ENCODE measurements around the gene MESD. TPM values are rescaled to one million over a fixed set of nuclear protein-coding genes. Genes with fewer than 3 reads are reported as not detected.

Gene MESD
- total RNA-seq (2022; extraction: Qiagen RNA extraction; ENCODE audit: low read depth) = 37.0 to 41.9 TPM (median 38.5 TPM) in 5 replicates

GRCh38 chr15:80989518-80990478 lies at the start of gene MESD:
TSS of gene MESD (minus strand) at chr15:80989819. CDS start at chr15:80989791, 28 bp downstream.

GRCh38 chr15:81000624-81001151 lies 11.1 kb upstream of the MESD start, which contains the start of gene TLNRD1:
TSS of gene TLNRD1 (plus strand) at chr15:81000923. CDS start at chr15:81002272, 1,349 bp downstream.

Other genes with a start within 250 kb of the MESD start
- 0.82 to 1.8 TPM (median 1.2 TPM) in 5 replicates for gene CEMIP, start 210.4 kb downstream of the MESD start, total RNA-seq (2022; extraction: Qiagen RNA extraction; ENCODE audit: low read depth)
- 10.5 to 23.2 TPM (median 19.2 TPM) in 5 replicates for gene TLNRD1, start 11.1 kb upstream of the MESD start, total RNA-seq (2022; extraction: Qiagen RNA extraction; ENCODE audit: low read depth)
- not detected in 5 replicates for gene CFAP161, start 144.5 kb upstream of the MESD start, total RNA-seq (2022; extraction: Qiagen RNA extraction; ENCODE audit: low read depth)
- 0.24 TPM in 1 of 5 replicates, not detected in the others for gene IL16, start 207.1 kb upstream of the MESD start, total RNA-seq (2022; extraction: Qiagen RNA extraction; ENCODE audit: low read depth)